H4 (cell line): Measurements from ENCODE around the gene GSPT2. TPM values are rescaled to one million over a fixed set of nuclear protein-coding genes. Genes with fewer than 3 reads are reported as not detected.
"Not testable (repeated sequence)": the region's sequence is repeated elsewhere in the genome, so short reads cannot be mapped to it uniquely, and the experiment has no call there.

Experiments used
- DNase-seq: peaks from one replicate; pipeline ENCODE4 v3.0.0-alpha.2; 2015; ENCODE audit warnings: low spot score
- total RNA-seq: library from RNA; depleted of rRNA; stranded (reverse); fragments of >200 nt; shearing (Covaris generic); gene quantifications from 2 replicates; pipeline ENCODE4 v1.2.3, GENCODE V29; 2014; rRNA removed

The GSPT2 gene
- total RNA-seq: 9.6 and 11.8 TPM in 2 replicates

DNA sequence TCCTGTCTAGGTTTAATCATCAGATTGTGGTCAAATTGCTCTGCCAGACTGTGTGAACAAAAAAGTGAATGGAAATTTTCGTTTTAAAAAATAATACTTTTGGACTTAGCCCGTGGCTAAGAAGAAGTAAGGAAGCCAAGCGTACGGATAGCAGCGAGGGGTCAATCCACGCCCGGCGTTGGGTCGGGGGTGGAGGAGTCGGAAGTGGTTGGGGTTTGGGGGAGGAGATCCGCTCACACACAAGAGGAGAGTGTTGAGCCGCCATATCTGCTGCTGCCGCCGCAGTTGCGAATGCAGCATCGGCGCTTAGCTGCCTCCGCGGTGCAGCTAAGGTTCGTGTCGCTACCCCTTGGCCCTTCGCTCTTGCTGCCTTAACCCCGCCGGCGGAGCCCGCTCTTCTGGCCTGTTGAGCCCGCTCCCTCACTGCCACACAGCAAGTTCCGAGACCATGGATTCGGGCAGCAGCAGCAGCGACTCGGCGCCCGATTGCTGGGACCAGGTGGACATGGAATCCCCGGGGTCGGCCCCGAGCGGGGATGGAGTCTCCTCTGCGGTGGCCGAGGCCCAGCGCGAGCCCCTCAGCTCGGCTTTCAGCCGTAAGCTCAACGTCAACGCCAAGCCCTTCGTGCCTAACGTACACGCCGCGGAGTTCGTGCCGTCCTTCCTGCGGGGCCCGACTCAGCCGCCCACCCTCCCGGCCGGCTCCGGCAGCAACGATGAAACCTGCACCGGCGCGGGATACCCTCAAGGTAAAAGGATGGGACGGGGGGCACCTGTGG, at the start of gene GSPT2:
GSPT2 (plus strand) TSS at position 264 of the 779 bp plus-strand sequence; CDS start at position 449, 185 bp downstream.
- peak; percentile 76 for DNase-seq

DNA sequence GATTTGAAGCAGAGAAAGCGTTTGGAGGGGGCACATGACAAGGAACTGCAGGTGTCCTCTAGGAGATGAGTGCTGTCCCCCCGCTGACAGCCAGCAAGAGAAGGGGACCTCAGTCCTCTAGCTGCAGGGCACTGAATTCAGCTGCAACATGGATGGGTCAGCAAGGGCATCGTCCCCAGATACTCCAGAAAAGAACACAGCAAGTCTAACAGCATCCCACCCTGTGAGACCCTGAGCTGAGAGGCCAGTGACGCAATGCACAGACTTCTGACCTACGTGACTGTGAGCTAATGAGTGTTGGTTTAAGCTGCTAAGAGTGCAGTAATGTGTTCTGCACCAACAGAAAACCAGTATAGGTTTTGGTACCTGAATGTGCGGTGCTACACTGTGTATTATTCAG, 49.0 kb upstream of the GSPT2 start:
- DNase-seq: no peak

DNA sequence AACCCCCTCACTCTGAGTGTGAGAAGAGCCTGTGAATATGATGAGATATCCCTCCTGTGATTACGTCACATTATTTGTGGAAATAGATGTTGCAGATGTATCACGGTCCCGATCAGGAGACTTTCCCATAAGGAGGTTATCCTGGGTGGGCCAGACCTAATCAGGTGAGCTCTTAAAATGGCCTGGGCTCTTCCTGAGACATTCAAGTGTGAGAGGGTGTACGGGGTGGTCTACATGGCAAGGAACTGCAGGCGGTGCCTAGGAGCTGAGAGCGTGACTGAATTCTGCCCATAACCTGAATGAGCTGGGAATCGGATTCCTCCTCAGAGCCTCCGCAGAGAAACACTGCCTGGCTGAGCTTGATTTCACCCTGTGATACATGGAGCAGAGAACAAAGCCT, 45.8 kb upstream of the GSPT2 start:
- no peak for DNase-seq

DNA sequence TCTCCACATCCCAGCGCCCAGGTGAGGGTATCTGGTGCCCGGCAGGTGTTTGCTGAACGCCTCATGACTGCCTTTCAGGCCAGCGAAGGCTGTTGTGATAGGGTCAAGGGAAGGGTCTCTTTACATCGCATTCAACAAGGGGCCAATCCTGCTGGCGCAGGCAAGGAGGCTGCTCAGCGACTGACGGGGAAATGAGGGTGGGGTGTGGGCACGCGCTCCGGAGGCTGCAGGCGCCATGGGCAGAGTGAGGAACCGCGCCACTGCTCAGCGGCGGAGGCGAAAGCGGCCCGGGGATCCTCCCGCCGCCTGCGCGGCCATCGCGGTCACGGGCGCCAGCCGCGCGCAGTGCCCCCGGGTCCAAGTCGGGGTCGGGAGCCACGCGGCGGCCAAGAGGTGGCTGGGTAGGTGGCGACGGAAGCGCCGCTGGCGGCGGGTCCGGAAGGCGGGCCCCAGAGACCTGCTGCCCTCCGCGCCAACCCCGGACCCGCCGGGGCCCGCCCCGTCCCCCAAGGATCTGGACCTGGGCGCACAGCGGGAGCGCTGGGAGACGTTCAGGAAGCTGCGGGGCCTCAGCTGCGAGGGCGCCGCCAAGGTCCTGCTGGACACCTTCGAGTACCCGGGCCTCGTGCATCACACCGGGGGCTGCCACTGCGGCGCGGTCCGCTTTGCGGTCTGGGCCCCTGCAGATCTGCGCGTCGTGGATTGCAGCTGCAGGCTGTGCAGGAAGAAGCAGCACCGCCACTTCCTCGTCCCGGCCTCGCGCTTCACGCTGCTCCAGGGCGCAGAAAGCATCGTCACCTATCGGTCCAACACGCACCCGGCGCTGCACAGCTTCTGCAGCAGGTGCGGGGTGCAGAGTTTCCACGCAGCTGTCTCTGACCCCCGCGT, 32.7 kb upstream of the GSPT2 start, which contains the start of gene CENPVL1:
CENPVL1 (plus strand) TSS at position 236 of the 888 bp plus-strand sequence; CDS start at position 236, 0 bp downstream.
- DNase-seq: not testable (repeated sequence)

DNA sequence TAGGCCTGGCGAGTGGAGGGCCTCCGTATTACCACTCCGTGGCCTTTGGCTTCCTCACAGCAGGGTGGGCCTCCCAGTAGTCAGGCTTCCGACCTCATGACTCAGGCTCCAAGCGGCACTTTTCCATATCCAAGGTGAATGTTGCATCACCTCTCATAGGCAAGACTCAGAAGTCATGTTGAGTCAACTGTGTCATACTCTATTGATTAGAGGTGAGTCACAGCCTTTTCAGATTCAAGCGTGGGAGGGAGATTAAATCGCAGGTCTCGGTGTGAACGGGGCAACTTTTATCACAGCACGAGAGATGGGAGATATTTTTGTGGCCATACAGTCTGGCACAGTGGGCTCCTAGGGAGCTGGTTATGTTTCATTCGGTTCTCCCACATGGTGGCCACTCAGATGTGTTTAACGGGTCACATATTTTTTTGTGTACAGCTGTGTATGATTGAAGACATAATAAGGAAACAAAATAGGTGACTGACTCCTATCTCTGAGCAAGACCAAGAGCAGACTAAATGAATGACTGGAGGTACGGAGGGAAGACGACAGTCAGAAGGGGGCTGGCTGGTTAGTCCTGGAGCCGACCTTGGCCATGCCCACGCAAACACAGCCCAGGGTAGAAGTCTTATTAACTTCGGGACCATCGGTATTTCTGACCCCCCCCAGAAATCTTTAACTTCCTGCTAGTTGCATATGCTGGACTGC, 30.1 kb upstream of the GSPT2 start:
- DNase-seq: not testable (repeated sequence)

DNA sequence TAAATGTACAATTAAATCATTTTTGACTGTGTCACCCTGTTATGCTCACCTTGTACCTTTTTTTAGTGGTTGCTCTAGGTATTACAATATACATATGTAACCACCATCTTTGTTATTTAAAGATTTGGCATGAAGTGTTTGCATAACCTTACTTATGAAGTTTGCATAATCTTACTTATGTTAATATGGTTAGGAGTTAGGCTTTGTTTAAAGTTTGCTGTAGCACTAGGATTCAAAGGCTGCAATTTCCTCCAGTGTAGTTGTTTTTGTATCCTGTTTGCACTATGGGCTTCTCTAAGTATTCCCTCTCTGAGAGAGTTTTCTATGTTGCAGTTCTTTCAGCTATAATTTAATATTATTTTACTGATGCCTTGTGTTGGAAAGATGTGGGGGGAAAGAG, 15.0 kb upstream of the GSPT2 start:
- no peak for DNase-seq

DNA sequence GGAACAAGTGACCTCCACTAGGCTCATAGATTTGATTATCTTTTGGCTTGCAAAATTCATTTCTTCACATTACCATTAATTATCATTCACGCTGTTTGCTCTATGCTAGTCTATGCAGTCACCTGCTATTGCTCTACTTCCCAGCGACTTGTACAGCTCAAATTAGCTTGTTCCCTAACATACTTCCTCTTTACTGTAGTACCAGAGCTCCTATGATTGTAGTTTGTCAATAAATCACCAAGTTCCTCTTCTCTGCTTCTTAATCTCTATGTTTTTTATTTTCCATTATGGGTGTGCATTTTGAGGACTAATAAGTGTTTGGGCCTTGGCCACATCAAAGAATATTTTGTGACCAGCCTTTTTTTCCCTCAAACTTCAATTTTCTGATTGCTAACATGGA, 6.2 kb upstream of the GSPT2 start:
- DNase-seq: no peak

DNA sequence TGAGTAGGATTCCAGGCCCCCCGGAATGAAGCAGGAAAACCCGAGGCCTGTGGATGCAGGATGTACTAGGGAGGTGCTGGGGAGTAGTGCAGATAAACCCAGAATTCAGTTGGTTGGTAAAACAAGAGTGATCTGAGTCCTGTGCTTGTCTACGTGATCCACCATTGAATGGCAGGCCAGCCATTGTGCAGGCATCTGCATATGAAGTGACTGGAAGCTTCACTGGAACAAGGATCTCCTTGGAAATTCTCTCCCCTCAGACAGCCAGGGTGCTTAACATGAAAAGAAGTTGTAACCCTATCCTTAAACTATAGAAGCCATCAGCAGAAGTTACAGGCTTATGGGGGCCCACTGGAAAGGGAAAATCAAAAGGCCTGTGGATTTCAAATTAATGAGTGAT, 656 bp upstream of the GSPT2 start:
- no peak for DNase-seq

DNA sequence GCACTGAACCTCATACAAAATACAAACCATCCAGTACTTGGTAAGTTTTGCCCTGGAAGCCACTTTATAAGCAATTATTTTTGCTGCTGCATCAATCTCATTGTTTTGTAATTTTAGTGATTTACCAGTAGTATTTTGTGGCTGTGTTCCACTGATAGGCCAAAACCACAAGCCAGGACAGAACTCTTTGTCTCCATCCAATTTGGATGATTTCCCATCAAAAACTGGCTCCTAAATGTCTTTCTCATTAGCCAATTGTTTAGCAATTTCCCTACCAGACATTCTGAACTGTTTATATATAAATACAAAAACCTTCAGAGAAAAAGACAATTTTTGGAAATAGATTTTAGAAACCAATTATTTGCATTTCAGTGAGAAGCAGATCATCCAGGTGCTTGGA, 4.4 kb downstream of the GSPT2 start:
- DNase-seq: no peak

DNA sequence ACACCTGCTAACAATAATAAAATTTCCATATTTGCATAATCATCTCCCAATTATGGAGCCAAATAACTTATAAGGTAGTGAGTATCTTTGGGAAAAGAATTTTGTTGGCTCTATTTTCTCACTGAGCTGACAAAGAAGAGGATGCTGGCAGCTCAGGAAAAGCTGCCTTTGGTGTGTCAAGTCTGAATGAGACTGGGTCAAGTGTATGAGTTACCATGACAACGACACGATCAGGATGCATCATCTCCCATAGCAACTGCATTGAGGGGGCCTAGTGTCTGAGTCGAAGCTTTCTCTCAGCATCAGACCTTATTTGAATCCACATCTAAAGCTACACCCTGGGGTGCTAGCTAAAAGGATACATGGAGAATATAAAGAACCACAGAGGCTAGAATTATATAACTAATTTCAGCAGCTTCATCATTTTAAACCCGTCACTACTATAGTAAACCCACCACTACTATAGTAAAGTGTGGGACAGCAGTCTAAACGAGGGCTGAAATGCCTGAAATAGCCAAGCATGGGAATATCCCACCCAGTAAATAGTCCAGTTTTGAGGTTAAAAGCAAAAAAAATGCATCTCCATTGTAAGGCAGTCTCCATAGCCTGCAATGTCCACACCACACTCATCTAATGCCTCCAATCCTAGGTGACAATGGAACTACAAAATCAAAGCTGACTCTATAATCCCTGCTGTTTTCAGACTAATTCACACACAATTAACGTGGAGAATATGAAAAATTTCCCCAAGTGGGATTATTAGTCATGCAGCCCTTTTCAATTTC, 16.0 kb downstream of the GSPT2 start:
- DNase-seq: no peak

DNA sequence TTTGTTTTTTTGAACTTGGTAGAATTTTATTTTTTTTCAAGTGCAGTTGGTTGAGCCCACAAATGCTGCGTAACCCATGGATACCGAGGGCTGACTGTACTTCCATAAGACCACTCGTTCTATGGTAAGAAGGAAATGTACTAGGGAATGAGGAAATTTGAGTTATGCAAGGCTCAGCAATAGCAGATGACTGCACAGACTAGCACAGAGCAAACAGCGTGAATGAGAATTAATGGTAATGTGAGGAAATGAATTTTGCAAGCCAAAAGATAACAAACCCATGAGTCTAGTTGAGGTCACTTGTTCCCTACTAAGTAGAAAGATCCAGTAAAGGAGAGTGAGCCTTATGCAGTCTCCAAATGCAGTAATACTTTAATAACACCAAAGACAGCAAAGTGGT, 17.4 kb downstream of the GSPT2 start:
- no peak for DNase-seq

DNA sequence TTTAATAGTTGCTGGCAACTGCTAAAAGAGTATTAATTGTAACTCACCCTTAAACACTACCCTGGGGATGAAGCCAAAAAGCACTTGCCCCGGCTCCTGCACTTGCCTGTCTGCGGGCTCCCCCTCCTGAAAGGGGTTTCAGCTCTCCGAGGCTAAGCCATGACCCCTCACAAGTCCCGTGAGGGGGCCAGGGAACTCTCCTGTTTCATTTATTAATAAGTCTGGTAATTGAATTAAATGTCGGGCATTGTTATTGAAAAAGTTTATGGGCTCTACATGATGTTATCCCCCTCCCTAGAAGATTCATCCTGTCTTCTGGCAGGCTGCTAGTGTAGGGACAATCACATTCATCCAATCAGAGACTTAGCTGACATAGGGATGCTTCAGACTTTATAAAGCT, 23.3 kb downstream of the GSPT2 start:
- DNase-seq: no peak

DNA sequence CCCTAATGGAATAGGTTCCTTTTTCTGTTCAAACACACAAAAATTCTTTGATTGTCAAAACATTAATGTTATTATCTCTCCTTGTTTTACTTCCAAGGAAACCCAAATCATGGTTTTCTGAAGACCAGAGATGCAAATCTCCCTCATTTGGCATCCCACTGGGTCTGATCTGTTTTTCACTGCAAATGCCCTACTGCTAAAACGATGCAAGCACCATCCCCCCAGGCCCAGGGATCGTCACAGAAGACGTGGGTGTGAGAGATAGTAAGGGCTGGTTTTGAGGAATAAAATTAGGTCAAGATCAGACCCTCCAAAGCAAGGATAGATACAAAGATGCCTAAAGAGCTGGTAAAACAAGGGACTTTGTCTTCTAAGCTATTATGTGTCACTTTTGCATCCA, 33.6 kb downstream of the GSPT2 start:
- DNase-seq: no peak

DNA sequence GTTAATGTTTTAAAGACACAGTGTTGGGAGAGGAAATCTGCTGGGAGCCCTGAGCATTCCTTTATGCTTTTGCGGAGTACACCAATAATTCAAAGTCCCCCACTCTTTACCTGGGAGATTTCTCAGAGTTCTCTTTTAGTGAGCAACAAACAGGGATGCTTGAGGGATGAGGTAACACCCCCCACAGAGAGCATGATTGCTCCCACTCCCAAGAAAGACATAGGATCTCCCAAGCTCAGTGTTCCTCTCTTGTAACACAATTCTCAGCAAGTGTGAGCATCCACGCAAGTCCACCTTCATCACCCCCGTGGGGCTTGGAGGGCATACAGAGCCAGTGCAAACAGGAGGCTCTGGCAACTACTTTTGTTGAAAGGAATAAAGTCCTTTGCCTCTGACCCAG, 36.1 kb downstream of the GSPT2 start:
- no peak for DNase-seq

DNA sequence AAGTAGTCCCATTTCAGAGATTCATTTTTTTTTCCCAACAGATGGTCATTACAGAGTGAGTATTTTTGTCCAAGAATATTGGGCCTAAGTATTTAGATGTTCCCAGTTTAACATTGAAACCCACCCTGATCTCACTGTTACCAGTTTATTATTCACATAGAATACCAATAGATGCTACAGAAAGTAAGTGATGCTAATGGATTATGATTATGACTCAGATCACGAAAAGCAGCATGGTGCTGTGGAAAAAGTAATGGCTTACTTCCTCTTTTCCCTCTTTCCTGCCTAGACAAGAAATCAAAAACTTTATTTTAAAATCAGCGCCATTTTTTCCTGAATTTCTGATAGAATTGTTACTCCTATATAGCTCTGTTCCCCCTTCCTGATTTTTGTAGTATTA, 51.9 kb downstream of the GSPT2 start:
- no peak for DNase-seq

Other genes with a start within 250 kb of the GSPT2 start
- gene NUDT11, start 246.8 kb upstream of the GSPT2 start, total RNA-seq: 26.3 and 29.3 TPM in 2 replicates
- gene CENPVL3, start 124.5 kb upstream of the GSPT2 start, total RNA-seq: 0.27 TPM in 1 of 2 replicates, not detected in the other
- gene CENPVL2, start 60.6 kb upstream of the GSPT2 start, total RNA-seq: not detected in 2 replicates
- not detected in 2 replicates for gene CENPVL1, start 32.9 kb upstream of the GSPT2 start, total RNA-seq
- 214 and 291 TPM in 2 replicates for gene MAGED1, start 150.2 kb downstream of the GSPT2 start, total RNA-seq